Astrocyte of the cerebellum (primary cell): ENCODE data around the gene STXBP2.

Source experiments
- DNase-seq: peaks from one replicate; pipeline ENCODE4 v3.0.0-alpha.2; 2011; ENCODE audit warnings: low read depth
- H3K4me3 ChIP-seq: 2 replicates; pipeline ENCODE4 v1.5.1; 2011; ENCODE audit warnings: mild to moderate bottlenecking, low read depth, low read length, moderate library complexity
- in situ Hi-C: cut with HindIII; loops from 2 replicates; pipeline ENCODE4 v1.10.0; 2017; ENCODE audit warnings: low sequenced_read_pairs
- TF ChIP-seq, protein P1 (sequence below): IDR thresholded peaks from 2 replicates; pipeline ENCODE4 v1.5.1; 2012; ENCODE audit warnings: low read length, low read depth, moderate library complexity, mild to moderate bottlenecking; ENCODE audit errors: missing control alignments

Gene STXBP2

DNA sequence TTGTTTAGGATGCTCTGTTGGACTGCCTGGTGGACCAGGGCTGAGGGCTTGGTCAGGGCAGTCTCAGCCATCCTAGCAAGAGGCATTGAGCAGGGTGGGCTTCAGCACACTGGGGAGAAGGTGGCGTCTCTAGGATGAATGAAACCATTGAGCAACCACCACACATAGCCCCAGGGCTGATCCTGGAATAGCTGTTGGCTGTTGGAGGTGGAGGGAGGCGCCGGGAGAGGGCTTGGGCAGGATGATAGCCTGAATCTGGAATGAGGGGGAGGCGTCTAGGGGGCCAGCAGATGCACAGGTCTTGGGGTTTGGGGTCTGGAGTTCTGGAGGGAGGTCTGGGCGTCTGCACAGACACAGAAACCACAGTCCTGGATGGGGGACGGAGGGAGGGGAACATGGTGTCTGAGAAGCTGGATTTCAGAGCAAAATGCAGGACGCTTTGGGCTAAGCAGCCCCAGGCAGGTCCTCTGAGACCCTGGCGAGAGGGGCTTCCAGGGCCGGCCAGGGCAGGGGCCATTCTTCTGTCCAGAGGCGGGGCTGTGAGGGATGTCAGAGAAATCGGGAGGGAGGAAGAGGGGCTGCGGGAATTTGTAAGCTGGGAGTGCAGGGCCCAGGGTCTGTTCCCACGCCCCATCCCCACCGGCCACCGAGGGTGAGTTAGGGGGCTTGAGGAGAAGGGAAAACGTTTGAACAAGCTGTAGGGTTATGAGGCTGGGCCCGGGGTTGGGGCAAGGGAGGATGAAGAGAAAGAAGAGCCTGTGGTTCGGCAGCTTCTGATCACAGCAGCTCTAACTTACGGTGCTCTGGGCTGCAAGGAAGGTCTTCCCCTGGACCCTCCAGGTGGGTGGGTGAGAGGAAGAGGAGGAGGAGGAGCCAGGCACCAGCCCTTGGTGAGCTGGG, 48.9 kb downstream of the STXBP2 start:
- no peak for DNase-seq
- H3K4me3 ChIP-seq = no peak overlapping the region
- TF ChIP-seq, protein P1, sequence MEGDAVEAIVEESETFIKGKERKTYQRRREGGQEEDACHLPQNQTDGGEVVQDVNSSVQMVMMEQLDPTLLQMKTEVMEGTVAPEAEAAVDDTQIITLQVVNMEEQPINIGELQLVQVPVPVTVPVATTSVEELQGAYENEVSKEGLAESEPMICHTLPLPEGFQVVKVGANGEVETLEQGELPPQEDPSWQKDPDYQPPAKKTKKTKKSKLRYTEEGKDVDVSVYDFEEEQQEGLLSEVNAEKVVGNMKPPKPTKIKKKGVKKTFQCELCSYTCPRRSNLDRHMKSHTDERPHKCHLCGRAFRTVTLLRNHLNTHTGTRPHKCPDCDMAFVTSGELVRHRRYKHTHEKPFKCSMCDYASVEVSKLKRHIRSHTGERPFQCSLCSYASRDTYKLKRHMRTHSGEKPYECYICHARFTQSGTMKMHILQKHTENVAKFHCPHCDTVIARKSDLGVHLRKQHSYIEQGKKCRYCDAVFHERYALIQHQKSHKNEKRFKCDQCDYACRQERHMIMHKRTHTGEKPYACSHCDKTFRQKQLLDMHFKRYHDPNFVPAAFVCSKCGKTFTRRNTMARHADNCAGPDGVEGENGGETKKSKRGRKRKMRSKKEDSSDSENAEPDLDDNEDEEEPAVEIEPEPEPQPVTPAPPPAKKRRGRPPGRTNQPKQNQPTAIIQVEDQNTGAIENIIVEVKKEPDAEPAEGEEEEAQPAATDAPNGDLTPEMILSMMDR = no peak
- in situ Hi-C loops = no loop called here

DNA sequence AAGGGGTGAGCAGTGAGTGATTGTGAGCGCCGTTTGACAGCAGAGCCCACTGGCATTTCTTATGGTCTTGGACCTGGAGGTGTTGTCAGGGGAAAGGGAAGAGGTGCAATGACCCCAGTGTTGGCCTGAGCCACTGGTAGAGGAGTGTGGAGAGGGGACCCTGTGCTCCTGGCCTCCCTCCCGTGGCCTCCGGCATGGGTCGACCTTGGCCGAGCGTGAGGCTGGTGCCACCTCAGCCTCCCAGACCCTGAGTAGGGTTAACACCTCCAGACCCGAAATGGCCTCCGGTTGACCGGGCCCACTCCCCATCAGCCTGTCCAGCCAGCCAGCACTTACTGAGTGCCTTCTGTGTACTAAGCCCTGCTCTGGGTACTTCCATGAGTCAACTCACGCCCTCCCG, 50.3 kb downstream of the STXBP2 start:
- no peak for DNase-seq
- no peak overlapping the region for H3K4me3 ChIP-seq
- in situ Hi-C loops = no loop called here
- TF ChIP-seq, protein P1 = no peak

DNA sequence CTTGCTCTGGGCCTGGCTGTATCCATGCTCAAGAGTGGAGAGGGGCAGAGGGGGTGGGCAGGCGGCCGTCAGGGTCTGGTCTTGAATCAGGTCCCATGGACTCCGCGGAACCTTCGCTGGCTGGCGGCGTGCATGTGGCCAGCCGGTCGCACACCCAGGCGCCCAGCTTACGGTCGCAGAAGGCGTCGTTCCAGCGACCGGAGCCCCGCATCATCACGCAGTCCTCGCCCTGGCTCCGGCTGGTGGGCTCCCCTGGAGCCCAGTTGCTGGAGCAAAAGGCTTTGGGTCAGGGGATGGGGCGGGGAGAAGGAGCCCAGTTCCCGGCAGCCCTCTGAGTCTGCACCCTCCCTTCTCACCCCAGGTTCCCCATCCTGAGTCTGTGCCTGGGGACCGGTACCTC, 52.3 kb downstream of the STXBP2 start:
- no peak overlapping the region for H3K4me3 ChIP-seq
- in situ Hi-C loops = no loop called here

DNA sequence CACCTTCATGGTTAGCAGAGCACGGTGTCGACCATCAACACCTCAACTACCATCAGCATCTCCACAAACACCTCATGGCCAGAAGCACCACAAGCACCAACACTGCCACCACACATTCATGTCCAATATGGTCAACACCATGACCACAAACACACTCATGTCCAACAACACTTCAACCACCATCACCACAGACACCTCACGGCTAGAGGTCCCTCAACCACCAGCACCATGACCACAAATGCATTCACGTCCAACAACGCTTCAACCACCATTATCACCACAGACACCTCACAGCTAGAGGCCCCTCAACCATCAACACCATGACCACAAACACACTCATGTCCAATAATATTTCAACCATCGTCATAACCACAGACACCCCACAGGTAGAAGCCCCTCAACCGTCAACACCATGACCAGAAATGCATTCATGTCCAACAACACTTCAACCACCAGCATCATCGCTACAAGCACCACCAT, 53.9 kb downstream of the STXBP2 start:
- in situ Hi-C loops = no loop called here
- no peak overlapping the region for H3K4me3 ChIP-seq
- TF ChIP-seq, protein P1 = no peak
- DNase-seq = no peak

More for the DNA sequence above, 52.3 kb downstream of the STXBP2 start:
- DNase-seq = no peak
- TF ChIP-seq, protein P1 = no peak

DNA sequence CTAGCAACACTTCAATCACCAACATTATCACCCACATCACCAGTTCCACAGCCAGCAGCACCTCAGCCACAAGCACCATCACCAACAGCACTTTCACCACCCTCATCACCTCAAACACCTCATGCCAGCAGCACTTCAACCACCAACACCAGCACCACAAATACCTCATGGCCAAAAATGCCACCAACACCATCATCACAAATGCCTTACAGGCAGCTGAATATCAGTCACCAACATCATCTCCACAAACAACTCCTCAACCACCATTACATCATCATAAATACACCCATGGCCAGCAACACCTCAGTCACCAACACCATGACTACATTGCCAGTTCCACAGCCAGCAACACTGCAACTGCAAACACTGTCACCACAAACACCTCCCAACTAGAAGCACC, 54.6 kb downstream of the STXBP2 start:
- in situ Hi-C loops = no loop called here
- no peak overlapping the region for H3K4me3 ChIP-seq
- DNase-seq = no peak
- TF ChIP-seq, protein P1 = no peak

DNA sequence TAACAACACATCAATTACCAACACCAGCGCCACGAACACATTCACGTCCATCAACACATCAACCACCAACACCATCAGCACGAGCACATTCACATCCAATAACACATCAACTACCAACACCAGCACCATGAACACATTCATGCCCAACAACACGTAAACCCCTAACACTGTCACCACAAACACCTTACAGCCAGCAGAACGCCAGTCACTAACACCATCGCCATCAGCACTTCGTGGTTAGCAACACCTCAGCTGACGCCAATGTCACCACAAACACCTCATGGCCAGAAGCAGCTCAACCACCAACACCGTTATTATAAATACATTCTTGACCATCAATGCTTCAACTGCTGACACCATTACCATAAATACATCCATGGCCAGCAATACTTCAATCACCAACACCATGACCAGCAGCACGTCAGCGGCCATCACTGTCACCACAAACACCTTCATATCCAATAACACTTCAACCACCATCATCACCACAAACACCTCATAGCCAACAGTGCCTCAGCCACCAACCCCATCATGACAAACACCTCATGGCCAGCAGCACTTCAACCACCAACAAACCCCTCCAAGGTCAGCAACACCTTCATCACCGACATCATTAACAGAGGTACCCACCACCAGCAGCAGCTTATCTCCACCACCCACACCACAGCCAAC, 55.6 kb downstream of the STXBP2 start:
- DNase-seq = no peak
- TF ChIP-seq, protein P1 = no peak
- H3K4me3 ChIP-seq = no peak overlapping the region
- in situ Hi-C loops = no loop called here
